Mucosa of descending colon (tissue), 3 donors: ENCODE measurements around the gene NINJ2. TPM values are rescaled to one million over a fixed set of nuclear protein-coding genes. Genes with fewer than 3 reads are reported as not detected.

Experiments used
- ATAC-seq: fragments of 200-7000 bp; cut with Tn5 transposase; one replicate; pipeline ENCODE4 v1.9.1; 2020; ENCODE audit warnings: mild to moderate bottlenecking, moderate library complexity
- DNase-seq, 3 donors: peaks; one replicate each; pipeline ENCODE4 v3.0.0-alpha.2; 2020
- H3K36me3 ChIP-seq: fragments of 200-600 bp; one replicate; pipeline ENCODE4 v1.8.0; 2021; ENCODE audit warnings: low read depth, mild to moderate bottlenecking
- H3K4me1 ChIP-seq: fragments of 200-600 bp; one replicate; pipeline ENCODE4 v1.8.0; 2021; ENCODE audit warnings: low read depth, mild to moderate bottlenecking
- H3K4me3 ChIP-seq: fragments of 200-600 bp; one replicate; pipeline ENCODE4 v1.8.0; 2021; ENCODE audit warnings: mild to moderate bottlenecking
- H3K9me3 ChIP-seq: fragments of 200-600 bp; one replicate; pipeline ENCODE4 v1.8.0; 2021; ENCODE audit warnings: mild to moderate bottlenecking
- CTCF ChIP-seq: fragments of 200-600 bp; IDR thresholded peaks from one replicate; pipeline ENCODE4 v1.8.0; 2022; ENCODE audit warnings: antibody characterized with exemption, mild to moderate bottlenecking
- intact Hi-C, 2 donors: fragments of 100-400 bp; cut with DNase I in 1 of 2; cut with micrococcal nuclease in 1 of 2; formaldehyde crosslinking; loops; one replicate each; pipeline versions ENCODE4 v1.11.0 to v1.11.1; 2022; cut with DNase I, micrococcal nuclease
- total RNA-seq, 3 donors: library from RNA; stranded (reverse); fragmentation: NEBNext Ultra II Directional in 2 of 3; extraction: Animal tissue kit (Norgen Biotek cat#: 25700) in 2 of 3; gene quantifications; one replicate each; pipeline versions ENCODE4 v1.2.1 to v1.2.4, GENCODE V29; 2021 to 2023
- donor health status: DM: no; HTN: no; CAD: no; lungs with moderate emphysema.
- donor health status: DM: no; HTN: no; CAD: no.
- donor health status: DM: no; HTN: yes; CAD: no.

The NINJ2 gene
- total RNA-seq, 3 donors from 2014 or later: 3.6 to 5.2 (median 3.8) TPM

DNA sequence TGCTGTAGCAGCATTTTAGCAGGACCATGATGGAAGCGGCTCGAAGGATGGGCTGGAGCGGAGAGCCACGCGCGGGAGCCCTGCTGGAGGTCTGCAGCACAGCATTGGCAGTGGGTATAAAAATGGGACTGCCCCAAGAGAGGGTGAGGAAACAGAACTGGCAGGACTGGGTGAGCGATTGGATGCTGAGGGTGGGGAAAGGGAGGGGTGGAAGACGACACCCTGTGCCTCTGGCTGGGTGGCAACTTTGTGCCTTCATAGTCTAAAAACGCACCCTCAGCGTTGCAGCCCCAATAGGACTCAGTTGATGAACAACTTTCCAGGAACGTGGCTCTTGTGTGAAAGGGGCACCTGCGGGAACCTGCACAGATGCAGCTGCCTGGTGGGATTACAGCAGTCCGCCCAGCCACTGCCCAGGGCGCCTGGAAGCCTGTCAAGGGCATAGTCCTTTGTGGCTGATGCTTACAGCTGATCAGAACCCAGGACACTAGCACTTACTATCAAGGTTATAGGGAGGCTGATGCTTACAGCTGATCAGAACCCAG, 73.0 kb downstream of the NINJ2 start:
- Histone ChIP-seq H3K4me1 (no peaks in the 10 kb centered on the region), H3K4me3 (no peak overlapping the region), H3K9me3 (no peaks in the 10 kb centered on the region), H3K36me3 (no peaks in the 10 kb centered on the region)
- ATAC-seq: no peak
- no peak for DNase-seq
- intact Hi-C loops: no loop called here
- no peak for TF ChIP-seq CTCF

DNA sequence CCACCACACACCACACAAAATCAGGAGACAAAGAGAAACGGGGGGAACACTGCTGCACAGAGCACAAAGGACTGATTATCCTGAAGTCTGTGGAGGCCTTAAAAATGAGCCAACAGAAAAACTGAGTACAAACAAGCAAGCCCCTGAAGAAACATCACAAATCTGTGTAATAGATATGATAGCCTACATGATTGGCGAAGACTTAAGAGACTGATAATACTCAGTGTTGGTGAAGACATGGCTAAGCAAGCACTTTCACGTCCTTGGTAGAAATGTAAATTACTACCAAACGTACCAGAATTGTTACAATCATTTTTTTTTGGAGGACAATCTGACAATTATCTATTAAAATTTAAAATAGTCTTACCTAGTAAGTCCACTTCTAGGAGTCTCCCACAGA, 74.6 kb downstream of the NINJ2 start:
- no peaks in the 10 kb centered on the region for H3K4me1 ChIP-seq
- ATAC-seq (no peak), DNase-seq (no peak)
- intact Hi-C loops: no loop called here
- H3K9me3 ChIP-seq: no peaks in the 10 kb centered on the region
- H3K4me3 ChIP-seq: no peak overlapping the region
- no peak for TF ChIP-seq CTCF
- H3K36me3 ChIP-seq: no peaks in the 10 kb centered on the region

DNA sequence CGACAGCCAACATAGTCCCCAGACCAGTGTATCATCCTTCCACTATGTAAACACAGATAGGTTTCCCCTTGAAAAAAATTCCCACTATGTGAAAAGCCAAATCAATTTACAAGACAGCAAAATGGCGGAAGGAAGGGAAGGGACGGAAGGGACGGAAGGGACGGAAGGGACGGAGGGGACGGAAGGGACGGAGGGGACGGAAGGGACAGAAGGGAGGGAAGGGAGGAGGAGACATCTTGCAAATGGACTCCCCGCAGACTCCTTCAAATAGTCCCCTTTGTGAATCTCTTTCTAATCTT, 75.3 kb downstream of the NINJ2 start:
- Histone ChIP-seq H3K4me3 (no peak overlapping the region), H3K4me1 (no peaks in the 10 kb centered on the region), H3K36me3 (no peaks in the 10 kb centered on the region), H3K9me3 (no peaks in the 10 kb centered on the region)
- ATAC-seq (no peak), DNase-seq (no peak)
- intact Hi-C loops: no loop called here
- TF ChIP-seq CTCF: no peak

DNA sequence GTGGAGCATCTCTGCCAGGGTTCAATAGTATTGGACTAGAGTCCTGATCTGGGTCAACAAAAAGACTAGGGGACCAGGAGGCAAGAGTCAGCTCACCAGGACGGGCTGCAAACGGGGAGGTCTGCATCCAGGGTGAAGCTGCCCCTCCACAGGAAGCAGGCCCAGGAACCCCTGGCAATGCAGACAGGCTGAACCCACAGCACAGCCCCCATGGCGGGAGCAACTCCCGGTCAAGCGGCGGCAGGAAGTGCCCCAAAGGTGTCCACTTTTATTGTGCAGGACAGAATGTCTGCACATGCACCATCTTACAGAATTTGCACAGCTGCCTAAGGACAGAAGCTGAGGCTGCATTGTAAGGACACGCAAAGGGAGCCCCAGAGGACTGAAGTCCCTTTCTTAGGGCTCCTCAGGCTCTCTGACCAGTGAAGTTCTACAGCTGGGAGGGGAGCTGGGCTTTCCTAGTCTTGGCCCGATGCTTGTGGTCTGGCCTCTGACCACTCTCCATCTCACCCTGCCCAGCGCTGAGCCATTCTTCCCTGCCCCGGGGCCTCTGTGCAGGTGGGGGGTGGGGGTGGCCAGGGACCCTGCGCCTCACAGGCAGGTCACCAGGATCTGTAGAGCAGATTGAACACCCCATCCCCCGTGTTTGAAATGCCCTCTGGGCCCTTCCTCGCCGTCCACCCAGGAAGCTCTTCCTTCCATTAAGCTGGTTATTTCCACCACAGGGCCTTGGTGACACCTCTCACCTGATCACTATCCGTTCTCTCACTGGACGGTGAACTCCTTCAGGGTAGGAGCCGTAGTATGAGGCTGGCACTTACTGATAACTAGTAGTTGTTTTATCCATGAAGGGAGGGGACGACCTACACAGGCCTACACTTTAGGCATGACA, 75.9 kb downstream of the NINJ2 start:
- DNase-seq: no peak
- no peaks in the 10 kb centered on the region for H3K9me3 ChIP-seq
- no peak for TF ChIP-seq CTCF
- ATAC-seq: no peak
- no peak overlapping the region for H3K4me3 ChIP-seq
- no peaks in the 10 kb centered on the region for H3K4me1 ChIP-seq
- H3K36me3 ChIP-seq: no peaks in the 10 kb centered on the region
- intact Hi-C loops: no loop called here

DNA sequence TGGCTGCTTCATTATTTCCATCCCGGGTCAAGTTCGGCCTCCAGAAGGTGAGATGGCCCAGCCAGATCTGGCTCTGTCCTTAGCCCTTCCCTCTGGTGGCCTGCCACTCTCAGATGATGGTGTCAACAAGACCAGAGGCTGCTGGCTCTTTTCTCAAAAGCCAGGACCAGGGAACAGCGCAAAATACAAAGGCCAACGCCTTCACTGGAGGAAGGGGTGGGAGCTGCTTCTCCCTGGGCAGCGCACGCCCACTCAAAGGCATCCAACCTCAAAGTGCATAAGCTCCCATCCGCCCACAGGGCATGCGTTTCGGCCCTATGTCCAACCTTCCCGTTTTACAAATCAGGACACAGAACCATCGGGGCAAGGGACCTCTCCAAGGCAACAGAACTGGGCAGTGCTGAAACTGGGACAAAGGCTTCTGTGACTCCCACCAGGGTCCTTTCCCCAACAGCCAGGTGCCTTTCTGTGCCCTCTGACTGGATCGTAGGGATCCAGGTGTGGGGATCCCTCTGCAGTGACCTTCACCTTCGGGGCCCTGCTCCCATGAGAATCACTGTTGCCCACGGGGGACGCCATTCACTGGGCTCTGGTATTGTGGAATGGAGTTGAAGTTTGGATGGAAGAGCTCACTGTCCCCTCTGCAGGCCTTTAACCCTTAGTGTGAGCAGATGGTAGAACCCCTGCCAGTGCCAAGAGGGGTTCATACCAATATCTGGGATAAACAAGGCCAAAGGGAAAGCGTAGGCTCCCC, 76.8 kb downstream of the NINJ2 start:
- Histone ChIP-seq H3K4me3 (no peak overlapping the region), H3K4me1 (no peaks in the 10 kb centered on the region), H3K36me3 (no peaks in the 10 kb centered on the region), H3K9me3 (no peaks in the 10 kb centered on the region)
- no peak for DNase-seq
- ATAC-seq: no peak
- intact Hi-C loops: no loop called here
- no peak for TF ChIP-seq CTCF
